ENCODE measurements around the gene GPR78. TPM values are rescaled to one million over a fixed set of nuclear protein-coding genes. Genes with fewer than 3 reads are reported as not detected.

The GPR78 gene
- polyA plus RNA-seq, 3 donors, result not detected

DNA sequence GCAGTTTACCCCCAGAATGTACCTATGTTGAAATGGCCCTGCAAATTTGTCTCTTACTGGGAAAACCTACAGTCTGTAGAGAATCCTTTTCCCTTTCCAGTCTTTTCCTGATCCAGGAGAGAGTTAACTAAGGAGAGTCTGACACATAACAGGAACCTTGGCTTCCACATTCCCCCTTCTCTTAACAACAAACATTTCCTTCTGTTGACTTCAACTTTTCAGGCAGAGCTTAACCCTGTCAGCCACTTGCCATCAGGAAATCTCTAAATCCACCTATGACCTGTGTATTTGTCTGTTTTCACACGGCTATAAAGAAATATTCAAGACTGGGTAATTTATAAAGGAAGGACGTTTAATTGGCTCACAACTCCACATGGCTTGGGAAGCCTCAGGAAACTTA, 45.6 kb upstream of the GPR78 start:
- no peak overlapping the region for H3K27ac Mint-ChIP-seq
- H3K4me3 ChIP-seq (replicated peaks in 1 of 3; ENCODE audit: low read depth in 2 of 3, low read length in 3 of 3), result no peak overlapping the region
- no peak overlapping the region for H3K4me3 Mint-ChIP-seq
- H3K4me1 Mint-ChIP-seq, result peaks cover 7% of the 10 kb centered on the region
- H3K9me3 Mint-ChIP-seq, result peaks cover 4 to 19% (median 15%) of the 10 kb centered on the region in 7 donors
- peaks cover 0 to 11% (median 0%) of the 10 kb centered on the region in 3 donors for H3K27me3 Mint-ChIP-seq (ENCODE audit: low read depth in 3 of 3)
- H3K9ac ChIP-seq (ENCODE audit: insufficient read depth, low read length, poor library complexity, severe bottlenecking), result no peak overlapping the region
- 80% methylated on average over 1 of the region's 2 CpGs for WGBS (ENCODE audit: insufficient coverage)
- no peak overlapping the region for H2AFZ ChIP-seq (ENCODE audit: insufficient read depth, low read depth, low read length, poor library complexity, severe bottlenecking)
- H3K4me2 ChIP-seq (replicated peaks; ENCODE audit: extremely low read depth, low read length, poor library complexity, severe bottlenecking), result no peak overlapping the region
- H3K36me3 ChIP-seq (replicated peaks in 1 of 2; ENCODE audit: control insufficient read depth in 1 of 2, insufficient read depth in 2 of 2, low read length in 2 of 2), result no peaks in the 10 kb centered on the region
- peaks cover 2 to 7% of the 10 kb centered on the region in 2 donors for H3K4me1 ChIP-seq (ENCODE audit: control insufficient read depth in 1 of 2, insufficient read depth in 2 of 2, low read length in 2 of 2)
- H3K79me2 ChIP-seq (ENCODE audit: insufficient read depth, low read length), result no peaks in the 10 kb centered on the region
- TF ChIP-seq, protein P1, sequence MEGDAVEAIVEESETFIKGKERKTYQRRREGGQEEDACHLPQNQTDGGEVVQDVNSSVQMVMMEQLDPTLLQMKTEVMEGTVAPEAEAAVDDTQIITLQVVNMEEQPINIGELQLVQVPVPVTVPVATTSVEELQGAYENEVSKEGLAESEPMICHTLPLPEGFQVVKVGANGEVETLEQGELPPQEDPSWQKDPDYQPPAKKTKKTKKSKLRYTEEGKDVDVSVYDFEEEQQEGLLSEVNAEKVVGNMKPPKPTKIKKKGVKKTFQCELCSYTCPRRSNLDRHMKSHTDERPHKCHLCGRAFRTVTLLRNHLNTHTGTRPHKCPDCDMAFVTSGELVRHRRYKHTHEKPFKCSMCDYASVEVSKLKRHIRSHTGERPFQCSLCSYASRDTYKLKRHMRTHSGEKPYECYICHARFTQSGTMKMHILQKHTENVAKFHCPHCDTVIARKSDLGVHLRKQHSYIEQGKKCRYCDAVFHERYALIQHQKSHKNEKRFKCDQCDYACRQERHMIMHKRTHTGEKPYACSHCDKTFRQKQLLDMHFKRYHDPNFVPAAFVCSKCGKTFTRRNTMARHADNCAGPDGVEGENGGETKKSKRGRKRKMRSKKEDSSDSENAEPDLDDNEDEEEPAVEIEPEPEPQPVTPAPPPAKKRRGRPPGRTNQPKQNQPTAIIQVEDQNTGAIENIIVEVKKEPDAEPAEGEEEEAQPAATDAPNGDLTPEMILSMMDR (IDR thresholded peaks at IDR 0.05), result no peak
- H3K27ac ChIP-seq (ENCODE audit: low read depth in 1 of 2, low read length in 2 of 2), result no peak overlapping the region
- H3K9me3 ChIP-seq (replicated peaks in 1 of 2; ENCODE audit: control insufficient read depth in 1 of 2, insufficient read depth in 1 of 2, low read length in 2 of 2), result peaks cover 4 to 7% of the 10 kb centered on the region in 2 donors
- DNase-seq, result no peak
- no peaks in the 10 kb centered on the region for H3K36me3 Mint-ChIP-seq
- H3K27me3 ChIP-seq (ENCODE audit: control insufficient read depth in 2 of 2, insufficient read depth in 2 of 2, low read length in 2 of 2), result no peaks in the 10 kb centered on the region
- intact Hi-C loops (cut with micrococcal nuclease), result no loop called here
- H4K20me1 ChIP-seq (ENCODE audit: insufficient read depth, low read length), result no peaks in the 10 kb centered on the region

DNA sequence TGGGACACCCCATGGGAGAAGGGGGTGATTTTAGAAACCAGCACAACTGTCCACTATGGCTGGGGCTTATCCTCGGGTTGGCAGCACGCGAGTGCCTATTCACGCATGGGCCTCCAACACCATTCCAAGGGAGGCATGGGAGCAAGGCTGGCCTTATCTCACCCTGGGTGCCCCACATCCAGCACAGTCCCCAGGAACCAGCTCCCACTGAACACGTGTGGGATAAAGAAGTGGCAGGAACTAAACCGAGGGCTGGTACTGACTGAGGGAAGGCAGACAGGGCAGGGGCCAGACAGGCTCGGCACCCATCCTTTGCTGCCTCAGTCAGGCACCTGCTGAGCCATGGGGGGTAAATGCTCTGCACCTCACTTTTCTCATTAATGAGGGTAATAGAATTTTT, 43.7 kb upstream of the GPR78 start:
- no peak overlapping the region for H3K9ac ChIP-seq (ENCODE audit: insufficient read depth, low read length, poor library complexity, severe bottlenecking)
- no peaks in the 10 kb centered on the region for H3K36me3 ChIP-seq (replicated peaks in 1 of 2; ENCODE audit: control insufficient read depth in 1 of 2, insufficient read depth in 2 of 2, low read length in 2 of 2)
- H3K27me3 ChIP-seq (ENCODE audit: control insufficient read depth in 2 of 2, insufficient read depth in 2 of 2, low read length in 2 of 2), result no peaks in the 10 kb centered on the region
- 100% methylated on average over 5 of the region's 7 CpGs for WGBS (ENCODE audit: insufficient coverage)
- TF ChIP-seq, protein P1 (IDR thresholded peaks at IDR 0.05), result no peak
- Mint-ChIP-seq H3K27me3 (ENCODE audit: low read depth in 3 of 3) (peaks cover 0 to 4% (median 0%) of the 10 kb centered on the region in 3 donors), H3K36me3 (no peaks in the 10 kb centered on the region), H3K9me3 (peaks cover 4 to 16% (median 12%) of the 10 kb centered on the region in 7 donors), H3K27ac (no peak overlapping the region), H3K4me1 (peaks cover 7% of the 10 kb centered on the region), H3K4me3 (no peak overlapping the region)
- no peak overlapping the region for H3K4me3 ChIP-seq (replicated peaks in 1 of 3; ENCODE audit: low read depth in 2 of 3, low read length in 3 of 3)
- H3K27ac ChIP-seq (ENCODE audit: low read depth in 1 of 2, low read length in 2 of 2), result no peak overlapping the region
- DNase-seq, result no peak
- no peak overlapping the region for H2AFZ ChIP-seq (ENCODE audit: insufficient read depth, low read depth, low read length, poor library complexity, severe bottlenecking)
- H3K4me2 ChIP-seq (replicated peaks; ENCODE audit: extremely low read depth, low read length, poor library complexity, severe bottlenecking), result no peak overlapping the region
- peaks cover 4 to 7% of the 10 kb centered on the region in 2 donors for H3K9me3 ChIP-seq (replicated peaks in 1 of 2; ENCODE audit: control insufficient read depth in 1 of 2, insufficient read depth in 1 of 2, low read length in 2 of 2)
- no peaks in the 10 kb centered on the region for H3K79me2 ChIP-seq (ENCODE audit: insufficient read depth, low read length)
- H3K4me1 ChIP-seq (ENCODE audit: control insufficient read depth in 1 of 2, insufficient read depth in 2 of 2, low read length in 2 of 2), result peaks cover 2 to 7% of the 10 kb centered on the region in 2 donors
- H4K20me1 ChIP-seq (ENCODE audit: insufficient read depth, low read length), result no peaks in the 10 kb centered on the region
- intact Hi-C loops (cut with micrococcal nuclease), result no loop called here
